ENCODE results near the gene SEMA6B.
A peak's percentile ranks its signal among the peaks of the same experiment; 100 is the strongest.
"Not testable (repeated sequence)": the region's sequence is repeated elsewhere in the genome, so short reads cannot be mapped to it uniquely, and the experiment has no call there.

Gene SEMA6B

GRCh38 chr19:4570402-4570801 is 10.9 kb upstream of the SEMA6B start:
- no peak for DNase-seq

GRCh38 chr19:4568886-4569285 is 9.4 kb upstream of the SEMA6B start:
- DNase-seq, result no peak

- no peak for DNase-seq
Observed at GRCh38 chr19:4567584-4568071, 8.1 kb upstream of the SEMA6B start.

GRCh38 chr19:4566402-4567051 is 7.0 kb upstream of the SEMA6B start:
- peak; percentile 74 for DNase-seq

- not testable (repeated sequence) for DNase-seq
Observed at GRCh38 chr19:4563562-4563961, 4.1 kb upstream of the SEMA6B start.

GRCh38 chr19:4562085-4562484 is 2.6 kb upstream of the SEMA6B start:
- not testable (repeated sequence) for DNase-seq

GRCh38 chr19:4557971-4558941 is 1.2 kb downstream of the SEMA6B start:
- no peak for DNase-seq

- no peak for DNase-seq
Observed at GRCh38 chr19:4557144-4557970, 2.1 kb downstream of the SEMA6B start.

- DNase-seq, result no peak
Observed at GRCh38 chr19:4556597-4557127, 2.8 kb downstream of the SEMA6B start.

GRCh38 chr19:4555657-4556561 is 3.6 kb downstream of the SEMA6B start:
- DNase-seq, result no peak

- no peak for DNase-seq
Observed at GRCh38 chr19:4554717-4555116, 4.8 kb downstream of the SEMA6B start.

- DNase-seq, result no peak
Observed at GRCh38 chr19:4553775-4554174, 5.7 kb downstream of the SEMA6B start.

- no peak for DNase-seq
Observed at GRCh38 chr19:4553092-4553695, 6.3 kb downstream of the SEMA6B start.

- no peak for DNase-seq
Observed at GRCh38 chr19:4552525-4552819, 7.0 kb downstream of the SEMA6B start.

GRCh38 chr19:4550479-4551050 is 8.9 kb downstream of the SEMA6B start:
- no peak for DNase-seq

GRCh38 chr19:4550018-4550417 is 9.5 kb downstream of the SEMA6B start:
- DNase-seq, result no peak

GRCh38 chr19:4548238-4548584 is 11.3 kb downstream of the SEMA6B start:
- no peak for DNase-seq

- DNase-seq, result no peak
Observed at GRCh38 chr19:4547303-4548237, 11.9 kb downstream of the SEMA6B start.

- DNase-seq, result no peak
Observed at GRCh38 chr19:4543842-4544647, 15.4 kb downstream of the SEMA6B start.

Data from NCI-H2171 (cell line).